GOT3 (cell line): ENCODE measurements around the gene MCFD2.
"Not testable (repeated sequence)": the region's sequence is repeated elsewhere in the genome, so short reads cannot be mapped to it uniquely, and the experiment has no call there.

Experiments
- DNase-seq: peaks from one replicate; lab custom pipeline; 2025; ENCODE audit warnings: mixed read lengths; lab: John Stamatoyannopoulos, UW

Gene MCFD2

DNA sequence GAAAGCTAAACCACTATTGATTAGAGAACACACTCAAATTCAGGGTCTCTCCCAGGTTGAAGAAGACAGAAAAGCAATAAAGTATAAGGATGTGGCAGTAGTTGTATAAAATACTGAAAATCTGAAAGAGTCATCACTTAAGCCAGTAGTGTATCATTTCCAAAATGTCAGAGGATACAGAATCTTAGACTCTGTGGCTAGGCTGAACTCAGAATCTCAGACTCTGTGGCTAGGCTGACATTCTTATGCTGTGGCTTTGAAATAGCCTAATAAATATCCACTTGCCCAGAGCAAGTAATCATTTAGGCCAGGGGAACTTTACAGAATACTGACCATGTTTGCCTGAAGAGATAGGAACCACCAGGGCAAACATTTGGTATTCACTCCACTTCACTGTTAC lies 13.1 kb downstream of the MCFD2 start:
- DNase-seq, result no peak

DNA sequence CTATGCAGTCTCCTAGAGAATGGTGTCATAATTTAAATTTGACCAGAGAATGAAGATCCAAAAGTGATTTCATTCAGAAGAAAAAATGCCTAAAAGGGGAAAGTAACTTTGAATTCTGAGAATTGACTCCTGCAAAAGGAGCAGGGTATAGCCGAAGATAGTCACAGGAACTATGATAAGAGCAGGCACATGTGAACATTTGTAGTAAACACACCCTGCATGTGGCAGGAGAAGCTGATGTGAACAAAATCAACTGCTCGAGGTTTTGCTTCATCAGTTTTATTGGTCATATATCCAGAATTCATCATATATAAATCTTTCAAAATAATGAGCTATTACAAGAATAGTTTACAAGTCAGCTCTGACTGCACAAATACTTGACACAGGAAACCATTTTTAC lies 14.0 kb downstream of the MCFD2 start:
- no peak for DNase-seq

GRCh38 chr2:46900381-46900780 lies 15.2 kb downstream of the MCFD2 start:
- DNase-seq, result no peak

- no peak for DNase-seq
Observed at GRCh38 chr2:46899053-46899452, 16.6 kb downstream of the MCFD2 start.

DNA sequence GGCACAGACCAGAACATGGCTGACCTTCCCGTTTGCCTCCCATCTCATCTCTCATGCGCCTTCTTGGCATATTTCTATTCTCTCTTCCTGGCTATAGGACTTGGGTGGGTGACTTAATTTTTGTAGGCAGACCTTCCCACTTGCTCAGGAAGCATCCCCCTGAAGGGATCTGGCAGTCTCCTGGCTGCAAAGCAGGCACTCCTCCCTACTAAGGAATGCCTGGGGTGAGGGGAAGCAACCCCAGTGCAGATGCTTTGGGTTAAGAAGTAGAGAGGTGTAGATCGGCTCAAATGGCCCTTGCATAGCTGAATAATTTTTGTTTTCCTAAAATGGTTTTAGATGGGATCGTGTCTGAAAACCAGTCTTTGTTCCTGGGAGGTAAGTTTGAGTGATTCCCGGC lies 17.6 kb downstream of the MCFD2 start:
- no peak for DNase-seq

DNA sequence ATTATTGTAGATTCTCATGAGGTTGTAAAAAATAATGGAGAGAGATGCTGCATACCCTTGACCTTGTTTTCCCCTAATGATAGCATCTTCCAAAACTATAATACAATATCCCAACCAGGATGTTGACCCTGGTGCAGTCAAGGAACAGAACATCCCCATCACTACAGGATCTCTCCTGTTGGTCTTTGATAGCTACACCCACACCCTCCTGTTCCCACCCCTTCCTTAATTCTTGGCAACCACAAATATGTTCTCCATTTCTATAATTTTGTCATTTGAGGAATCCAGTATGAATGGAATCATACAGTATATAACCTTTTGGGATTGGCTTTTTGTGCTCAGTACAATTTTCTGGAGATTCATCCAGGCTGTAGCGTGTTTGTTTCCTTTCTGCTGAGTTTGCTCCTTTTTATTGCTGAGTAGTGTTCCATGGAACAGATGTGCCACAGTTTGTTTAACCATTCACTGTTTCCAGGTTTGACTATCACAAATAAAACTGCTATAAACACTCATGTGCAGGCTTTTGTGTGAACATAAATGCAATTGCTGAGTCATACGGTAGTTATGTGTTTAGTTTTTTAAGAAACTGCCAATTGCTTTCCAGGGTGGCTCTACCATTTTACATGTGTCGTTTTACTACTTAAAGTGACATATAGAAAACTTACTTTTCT lies 22.2 kb downstream of the MCFD2 start:
- DNase-seq, result no peak

- DNase-seq, result no peak
Observed at GRCh38 chr2:46891956-46892553, 23.6 kb downstream of the MCFD2 start.

DNA sequence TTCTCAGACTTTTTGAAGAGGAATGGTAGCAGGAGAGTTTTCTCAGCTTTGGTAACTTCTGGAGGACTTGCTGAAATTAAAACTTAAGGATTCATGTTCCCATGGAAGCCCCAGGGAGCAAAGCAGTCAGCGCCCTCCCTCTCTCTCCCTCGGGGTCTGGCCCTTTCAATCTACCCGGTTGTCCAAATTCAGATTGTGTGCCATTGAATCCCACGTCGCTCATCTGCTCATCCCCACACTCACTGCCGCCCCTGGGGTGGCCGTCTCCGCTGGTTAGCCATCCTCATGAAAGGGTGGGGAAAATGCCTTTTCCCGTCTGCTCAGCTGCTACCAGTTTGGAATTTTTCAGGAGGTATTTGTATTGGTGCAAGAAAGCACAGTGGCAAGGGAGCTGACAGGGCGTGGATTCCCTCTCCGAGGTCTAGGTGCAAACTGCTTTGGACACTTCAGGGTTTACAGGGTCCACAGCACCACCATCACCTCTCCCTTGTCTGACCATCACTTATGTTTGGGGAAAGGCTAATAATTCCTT lies 27.1 kb downstream of the MCFD2 start:
- DNase-seq, result no peak

GRCh38 chr2:46887028-46887885 lies 28.3 kb downstream of the MCFD2 start:
- DNase-seq, result no peak

- DNase-seq, result no peak
Observed at GRCh38 chr2:46886268-46887027, 29.2 kb downstream of the MCFD2 start.

- no peak for DNase-seq
Observed at GRCh38 chr2:46885376-46885775, 30.2 kb downstream of the MCFD2 start.

- DNase-seq, result no peak
Observed at GRCh38 chr2:46879511-46879910, 36.1 kb downstream of the MCFD2 start.

- no peak for DNase-seq
Observed at GRCh38 chr2:46878886-46879285, 36.7 kb downstream of the MCFD2 start.

DNA sequence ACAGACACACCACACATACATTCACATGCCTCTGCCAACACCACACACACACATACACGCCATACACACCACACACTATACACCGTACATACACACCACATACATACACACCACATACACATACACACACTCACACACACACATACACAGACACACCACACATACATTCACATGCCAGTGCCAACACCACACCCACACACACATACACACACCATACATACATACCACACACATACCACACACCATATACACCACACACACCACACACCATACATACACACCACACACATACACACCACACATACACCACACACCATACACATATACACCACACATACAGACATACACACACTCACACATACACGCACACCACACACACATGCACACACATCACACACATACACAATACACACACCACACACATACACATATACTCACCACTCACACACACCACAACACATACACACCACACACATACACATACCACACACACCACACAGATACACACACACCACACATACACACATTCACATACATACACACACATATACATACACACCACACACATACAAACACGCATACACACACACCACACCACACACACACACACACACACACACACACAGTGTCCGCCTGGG lies 37.2 kb downstream of the MCFD2 start:
- DNase-seq, result no peak

DNA sequence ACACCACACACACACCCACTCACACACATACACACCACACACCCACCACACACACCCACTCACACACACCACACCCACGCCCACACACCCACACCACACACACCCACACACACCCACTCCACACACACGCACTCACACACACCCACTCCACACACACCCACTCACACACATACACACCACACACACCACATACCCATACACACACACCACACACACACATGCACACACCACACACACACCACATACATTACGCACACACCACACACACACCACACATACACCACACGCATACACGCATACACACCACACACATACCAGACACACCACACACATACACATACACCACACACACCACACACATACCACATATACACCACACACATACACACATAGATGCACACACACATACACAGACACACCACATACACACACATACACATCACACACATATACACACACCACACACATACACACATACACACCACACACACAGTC lies 37.9 kb downstream of the MCFD2 start:
- no peak for DNase-seq

- no peak for DNase-seq
Observed at GRCh38 chr2:46876741-46877384, 38.7 kb downstream of the MCFD2 start.

- not testable (repeated sequence) for DNase-seq
Observed at GRCh38 chr2:46875962-46876689, 39.5 kb downstream of the MCFD2 start.

DNA sequence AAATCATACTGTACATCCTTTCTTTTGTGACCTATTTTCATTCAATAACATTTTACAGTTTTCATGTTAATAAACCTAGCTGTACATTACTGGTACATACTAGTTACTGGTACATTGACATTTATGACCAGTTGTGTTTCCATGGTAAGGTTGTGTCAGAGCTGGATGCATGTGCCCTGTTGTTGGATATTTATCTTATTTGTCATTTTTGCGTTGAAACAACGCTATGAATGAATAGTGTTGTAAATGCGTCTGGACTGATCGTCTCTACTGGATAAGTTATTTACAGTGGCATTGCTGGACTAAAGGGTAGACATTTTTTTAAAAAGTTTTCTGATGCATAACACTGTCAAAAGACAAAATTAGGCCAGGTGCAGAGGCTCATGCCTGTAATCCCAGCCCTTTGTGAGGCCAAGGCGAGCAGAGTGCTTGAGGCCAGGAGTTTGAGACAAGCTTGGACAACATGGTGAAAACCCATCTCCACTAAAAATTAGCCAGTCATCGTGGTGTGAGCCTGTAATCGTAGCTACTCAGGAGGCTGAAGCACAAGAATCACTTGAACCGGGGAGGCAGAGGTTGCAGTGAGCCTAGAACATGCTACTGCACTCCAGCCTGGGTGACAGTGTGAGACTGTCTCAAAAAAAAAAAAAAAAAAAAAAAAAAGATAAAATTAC lies 40.2 kb downstream of the MCFD2 start:
- DNase-seq, result no peak

- DNase-seq, result no peak
Observed at GRCh38 chr2:46874236-46874929, 41.2 kb downstream of the MCFD2 start.
